Breast epithelium (tissue), 3 donors: Measurements from ENCODE around the gene DBT.

ENCODE experiments used
- POLR2A ChIP-seq: fragments of 450-650 bp; IDR thresholded peaks from one replicate; pipeline ENCODE4 v1.6.1; 2016; ENCODE audit warnings: antibody characterized with exemption, mild to moderate bottlenecking, moderate library complexity
- POLR2AphosphoS5 ChIP-seq, 3 donors: sonication (generic); formaldehyde crosslinking; IDR thresholded peaks; one replicate each; pipeline ENCODE4 v1.6.1; 2017; ENCODE audit warnings: antibody characterized with exemption in 3 of 3
- TF ChIP-seq, protein P1 (sequence below), 3 donors: fragments of 450-650 bp; IDR thresholded peaks; one replicate each; pipeline ENCODE4 v1.5.1; 2016 to 2017; ENCODE audit warnings: antibody characterized with exemption in 3 of 3, mild to moderate bottlenecking in 3 of 3, moderate library complexity in 3 of 3

DNA sequence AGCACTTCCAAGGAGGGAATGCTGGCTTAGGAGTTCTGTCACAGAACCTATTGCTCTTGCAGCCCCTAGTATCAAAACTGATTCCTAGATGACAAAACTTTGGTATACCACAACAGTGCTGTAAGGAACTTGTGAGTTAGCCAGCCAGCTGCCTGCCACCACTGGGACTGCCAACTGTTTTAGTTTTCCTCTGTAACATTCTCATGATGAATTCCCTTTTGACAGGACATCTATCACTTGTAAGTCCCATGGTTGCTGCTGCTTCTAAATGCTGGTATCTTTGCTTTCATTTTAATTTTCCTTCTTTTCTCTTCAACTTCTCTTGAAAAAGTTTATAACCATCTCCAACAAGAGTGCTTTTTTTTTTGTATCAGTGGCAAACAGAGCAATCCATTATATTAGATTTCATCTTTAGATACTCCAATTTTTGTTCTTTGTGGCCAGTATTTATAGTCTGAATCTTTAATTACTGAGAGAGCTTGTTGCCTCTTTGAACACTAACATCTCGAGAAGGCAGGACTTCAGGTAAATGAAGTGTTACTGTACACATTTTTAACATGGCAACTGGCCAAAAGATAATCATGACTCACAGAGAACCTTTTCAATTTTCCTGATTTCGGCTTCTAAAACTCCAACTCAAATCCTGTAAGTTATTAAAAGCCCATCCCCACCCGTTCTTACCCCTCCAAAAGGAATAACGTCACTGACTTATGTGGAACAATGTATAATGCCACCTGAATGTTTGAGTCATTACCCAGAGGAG, 19.8 kb downstream of the DBT start:
- TF ChIP-seq, protein P1, sequence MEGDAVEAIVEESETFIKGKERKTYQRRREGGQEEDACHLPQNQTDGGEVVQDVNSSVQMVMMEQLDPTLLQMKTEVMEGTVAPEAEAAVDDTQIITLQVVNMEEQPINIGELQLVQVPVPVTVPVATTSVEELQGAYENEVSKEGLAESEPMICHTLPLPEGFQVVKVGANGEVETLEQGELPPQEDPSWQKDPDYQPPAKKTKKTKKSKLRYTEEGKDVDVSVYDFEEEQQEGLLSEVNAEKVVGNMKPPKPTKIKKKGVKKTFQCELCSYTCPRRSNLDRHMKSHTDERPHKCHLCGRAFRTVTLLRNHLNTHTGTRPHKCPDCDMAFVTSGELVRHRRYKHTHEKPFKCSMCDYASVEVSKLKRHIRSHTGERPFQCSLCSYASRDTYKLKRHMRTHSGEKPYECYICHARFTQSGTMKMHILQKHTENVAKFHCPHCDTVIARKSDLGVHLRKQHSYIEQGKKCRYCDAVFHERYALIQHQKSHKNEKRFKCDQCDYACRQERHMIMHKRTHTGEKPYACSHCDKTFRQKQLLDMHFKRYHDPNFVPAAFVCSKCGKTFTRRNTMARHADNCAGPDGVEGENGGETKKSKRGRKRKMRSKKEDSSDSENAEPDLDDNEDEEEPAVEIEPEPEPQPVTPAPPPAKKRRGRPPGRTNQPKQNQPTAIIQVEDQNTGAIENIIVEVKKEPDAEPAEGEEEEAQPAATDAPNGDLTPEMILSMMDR (IDR thresholded peaks at IDR 0.05): no peak
- TF ChIP-seq POLR2AphosphoS5 (IDR thresholded peaks at IDR 0.05): no peak
- no peak for TF ChIP-seq POLR2A
